Small intestine (tissue), 7 donors: Measurements from ENCODE around the gene NEK3. TPM values are rescaled to one million over a fixed set of nuclear protein-coding genes. Genes with fewer than 3 reads are reported as not detected.
"Not testable (repeated sequence)": the region's sequence is repeated elsewhere in the genome, so short reads cannot be mapped to it uniquely, and the experiment has no call there.

Experiments
- DNase-seq, 2 donors: peaks; one replicate each; pipeline versions ENCODE4 v3.0.0 to v3.0.0-alpha.2; 2013
- FAIRE-seq: peaks from 2 replicates; lab custom pipeline; 2012; peaks lifted over from hg19 to GRCh38; lab: Jason Lieb, UNC
- H3K27ac ChIP-seq, 3 donors: one replicate each; pipeline ENCODE4 v1.5.1; 2013; ENCODE audit warnings: low read length in 2 of 3, mild to moderate bottlenecking in 2 of 3, control low read depth in 1 of 3, inconsistent platforms in 1 of 3, low read depth in 1 of 3, moderate library complexity in 1 of 3
- H3K27me3 ChIP-seq, 3 donors: one replicate each; pipeline ENCODE4 v1.6.1; 2013; ENCODE audit warnings: low read length in 3 of 3, inconsistent platforms in 1 of 3; ENCODE audit not compliant: control insufficient read depth in 3 of 3, insufficient read depth in 3 of 3
- H3K36me3 ChIP-seq, 3 donors: one replicate each; pipeline ENCODE4 v1.6.1; 2013; ENCODE audit warnings: low read length in 3 of 3, inconsistent platforms in 1 of 3, low read depth in 1 of 3, mild to moderate bottlenecking in 1 of 3, moderate library complexity in 1 of 3; ENCODE audit not compliant: control insufficient read depth in 3 of 3, insufficient read depth in 2 of 3
- H3K4me1 ChIP-seq, 3 donors: one replicate each; pipeline ENCODE4 v1.6.1; 2013; ENCODE audit warnings: low read length in 2 of 3, inconsistent platforms in 1 of 3, low read depth in 1 of 3, mild to moderate bottlenecking in 1 of 3, moderate library complexity in 1 of 3; ENCODE audit not compliant: control insufficient read depth in 3 of 3, insufficient read depth in 2 of 3
- H3K4me3 ChIP-seq, 3 donors: one replicate each; pipeline ENCODE4 v1.5.1; 2013; ENCODE audit warnings: low read length in 3 of 3, control low read depth in 1 of 3, inconsistent platforms in 1 of 3, low read depth in 1 of 3, mild to moderate bottlenecking in 1 of 3, moderate library complexity in 1 of 3
- H3K9me3 ChIP-seq, 2 donors: one replicate each; pipeline ENCODE4 v1.6.1; 2013; ENCODE audit warnings: low read depth in 1 of 2, low read length in 1 of 2; ENCODE audit not compliant: control insufficient read depth in 2 of 2, insufficient read depth in 1 of 2
- WGBS, 3 donors: extraction: QIAGEN DNeasy Blood & Tissue Kit; methylation state at CpG; one replicate each; pipeline ENCODE4 v1.1.7; 2013; 5-methylcytosine and 5-hydroxymethylcytosine counted together
- polyA plus RNA-seq, 4 donors: library from polyadenylated mRNA; stranded (reverse) in 3 of 4; unstranded in 1 of 4; fragments of 200-250 nt in 3 of 4; fragments of 120-200 nt in 1 of 4; gene quantifications; one replicate each; pipeline versions ENCODE4 v1.2.1 to v1.2.3, GENCODE V29; 2013
- donor health status: healthy with polysubstance abuse.
- donor health status: control.
- donor health status: control.
- donor health status: Bipolar disorder and iron deficiency.
- donor health status: healthy.

NEK3 gene
- polyA plus RNA-seq, 4 donors, result 20.6 to 44.3 (median 38.1) TPM

DNA sequence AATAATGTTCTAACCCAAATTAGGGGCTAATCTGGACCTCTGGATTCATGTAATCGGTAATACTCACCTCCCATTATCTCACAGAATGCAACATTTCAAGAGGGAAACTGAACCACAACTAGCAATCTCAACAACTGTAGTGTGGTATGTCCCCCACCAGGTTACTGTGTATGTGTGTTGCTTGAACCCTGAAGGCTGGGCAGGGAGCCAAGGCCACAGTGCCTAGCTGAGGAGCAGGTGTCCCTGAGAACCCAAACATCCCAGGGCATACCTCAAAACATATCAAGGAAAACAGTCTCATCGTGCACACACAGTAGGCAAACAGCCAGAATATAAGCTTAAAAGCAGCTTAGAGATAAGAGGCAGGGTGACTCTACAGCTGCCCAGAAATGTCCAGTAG is 20.5 kb upstream of the NEK3 start:
- peaks cover 0 to 29% (median 2%) of the 10 kb centered on the region in 3 donors for H3K36me3 ChIP-seq
- FAIRE-seq, result no peak

GRCh38 chr13:52177276-52177675 is 17.9 kb upstream of the NEK3 start:
- Histone ChIP-seq H3K36me3 (peaks cover 0 to 16% (median 2%) of the 10 kb centered on the region in 3 donors), H3K9me3 (no peaks in the 10 kb centered on the region), H3K27ac (no peak overlapping the region), H3K4me3 (no peak overlapping the region), H3K4me1 (peaks cover 0 to under 1% (median 0%) of the 10 kb centered on the region in 3 donors), H3K27me3 (no peaks in the 10 kb centered on the region)
- FAIRE-seq (no peak), DNase-seq (peak; percentile 45 to 66)
- 23 to 55% (median 35%) methylated on average over 2 of the region's 2 CpGs for WGBS, 3 donors

More for the DNA sequence above, 20.5 kb upstream of the NEK3 start:
- 56 to 70% (median 65%) methylated on average over 2 of the region's 2 CpGs for WGBS, 3 donors
- Histone ChIP-seq H3K9me3 (no peaks in the 10 kb centered on the region), H3K27ac (no peak overlapping the region), H3K4me1 (no peaks in the 10 kb centered on the region), H3K4me3 (no peak overlapping the region), H3K27me3 (no peaks in the 10 kb centered on the region)
- DNase-seq, result no peak

DNA sequence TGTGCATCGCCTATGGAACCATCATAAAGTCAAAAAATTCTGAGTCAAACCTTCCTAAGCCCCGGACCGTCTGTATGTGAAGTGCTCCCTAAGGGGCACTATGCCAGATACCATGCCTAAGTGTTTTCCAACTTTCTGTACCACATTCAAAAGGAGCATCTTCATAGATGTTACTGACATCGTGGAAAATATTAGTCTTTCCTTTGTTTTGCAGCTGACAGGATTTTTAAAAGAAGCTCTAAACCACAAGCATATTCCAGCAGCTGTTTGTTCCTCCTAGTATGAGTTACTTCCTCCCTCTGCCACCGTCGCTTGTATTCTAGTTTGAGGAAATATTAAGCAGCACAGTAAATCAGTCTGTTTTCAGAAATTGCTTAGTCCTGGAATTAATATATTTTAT is 14.6 kb upstream of the NEK3 start:
- not testable (repeated sequence) for H3K9me3 ChIP-seq, H3K4me1 ChIP-seq, H3K27me3 ChIP-seq, FAIRE-seq, DNase-seq, H3K4me3 ChIP-seq, H3K27ac ChIP-seq
- 74 to 87% (median 78%) methylated on average over 6 of the region's 6 CpGs for WGBS, 3 donors
- peaks cover 1 to 19% (median 3%) of the 10 kb centered on the region in 3 donors for H3K36me3 ChIP-seq

- FAIRE-seq (no peak), DNase-seq (no peak)
- no peaks in the 10 kb centered on the region for H3K9me3 ChIP-seq
- no peaks in the 10 kb centered on the region for H3K27me3 ChIP-seq
- H3K4me1 ChIP-seq, result peaks cover 0 to 8% (median 0%) of the 10 kb centered on the region in 3 donors
- peaks cover 2 to 25% (median 4%) of the 10 kb centered on the region in 3 donors for H3K36me3 ChIP-seq
- 85 to 91% (median 86%) methylated on average over 3 of the region's 3 CpGs for WGBS, 3 donors
- H3K27ac ChIP-seq, result no peak overlapping the region
- H3K4me3 ChIP-seq, result no peak overlapping the region
Observed at GRCh38 chr13:52173373-52173772, 14.0 kb upstream of the NEK3 start.

- 46 to 88% (median 73%) methylated on average over 1 of the region's 1 CpG for WGBS, 3 donors
- not testable (repeated sequence) for H3K4me1 ChIP-seq, H3K9me3 ChIP-seq, FAIRE-seq, H3K27me3 ChIP-seq, DNase-seq, H3K4me3 ChIP-seq
- H3K36me3 ChIP-seq, result peaks cover 2 to 28% (median 4%) of the 10 kb centered on the region in 3 donors
- H3K27ac ChIP-seq, result peak overlapping the region in 1 of 3 donors; percentile 58
Observed at GRCh38 chr13:52171686-52172085, 12.3 kb upstream of the NEK3 start.

DNA sequence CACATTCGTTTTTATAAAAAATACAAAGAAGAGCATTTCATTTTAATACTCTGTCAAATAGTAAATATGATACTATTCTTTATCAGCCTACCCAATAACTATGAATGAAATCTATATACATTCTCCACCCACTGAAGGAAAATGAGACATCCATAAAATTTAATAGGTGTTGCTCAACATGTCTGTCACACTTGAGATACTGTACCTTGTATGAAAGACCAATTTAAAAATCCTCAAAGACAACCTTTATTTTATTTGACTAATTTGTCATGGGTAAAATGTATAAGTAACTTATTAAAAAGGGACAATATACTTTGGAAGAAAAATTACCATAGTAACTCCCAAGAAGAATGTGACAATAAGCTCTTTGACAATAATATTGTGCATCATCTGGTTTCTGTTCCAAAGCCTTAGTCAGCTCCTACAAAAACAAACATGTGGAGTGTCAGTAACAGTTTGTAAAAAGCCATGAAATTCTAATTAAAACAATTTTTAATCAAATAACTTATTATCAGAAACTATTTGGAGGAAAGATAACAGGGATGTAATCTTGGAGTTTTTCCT is 11.5 kb upstream of the NEK3 start:
- 27 to 74% (median 50%) methylated on average over 1 of the region's 1 CpG for WGBS, 3 donors
- Histone ChIP-seq H3K27ac (peak overlapping the region in 1 of 3 donors; percentile 58), H3K36me3 (peaks cover 2 to 34% (median 4%) of the 10 kb centered on the region in 3 donors)
- H3K27me3 ChIP-seq, H3K9me3 ChIP-seq, H3K4me1 ChIP-seq, H3K4me3 ChIP-seq: not testable (repeated sequence)
- peak in 1 of 2 donors; percentile 67 for DNase-seq
- FAIRE-seq, result peak; percentile 96

- H3K27ac ChIP-seq, result no peak overlapping the region
- peaks cover 2 to 35% (median 4%) of the 10 kb centered on the region in 3 donors for H3K36me3 ChIP-seq
- FAIRE-seq (no peak), DNase-seq (no peak)
- H3K27me3 ChIP-seq, result no peaks in the 10 kb centered on the region
- H3K4me3 ChIP-seq, result no peak overlapping the region
- peaks cover 0 to 8% (median 2%) of the 10 kb centered on the region in 3 donors for H3K4me1 ChIP-seq
- H3K9me3 ChIP-seq, result no peaks in the 10 kb centered on the region
- WGBS, 3 donors, result 89 to 94% (median 91%) methylated on average over 5 of the region's 5 CpGs
Observed at GRCh38 chr13:52169839-52170238, 10.4 kb upstream of the NEK3 start.

DNA sequence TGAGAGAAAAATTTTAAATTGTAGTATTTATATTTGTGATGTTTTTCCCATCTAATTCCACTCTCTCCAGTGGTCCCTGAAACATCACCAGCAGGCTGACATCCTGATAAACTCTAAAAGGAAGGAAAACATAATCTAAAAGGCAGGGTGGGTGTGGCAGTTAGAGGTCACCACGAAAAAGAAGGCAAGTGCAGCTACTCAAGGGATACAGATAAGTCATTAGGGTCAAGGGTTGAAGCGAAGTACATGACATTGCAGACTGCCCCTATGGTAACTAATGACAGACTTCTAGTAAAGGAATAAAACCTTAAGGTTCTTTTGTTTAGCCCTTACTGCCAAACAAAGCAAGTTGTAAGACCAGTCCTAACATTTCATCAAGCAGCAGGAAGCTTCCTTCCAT is 6.0 kb upstream of the NEK3 start:
- DNase-seq (peak; percentile 30 to 65), FAIRE-seq (no peak)
- peaks cover 2 to 28% (median 2%) of the 10 kb centered on the region in 3 donors for H3K36me3 ChIP-seq
- H3K27me3 ChIP-seq, result no peaks in the 10 kb centered on the region
- no peaks in the 10 kb centered on the region for H3K9me3 ChIP-seq
- no peak overlapping the region for H3K4me3 ChIP-seq
- peak overlapping the region in 2 of 3 donors; percentile 27 to 62 for H3K27ac ChIP-seq
- 20 to 52% (median 30%) methylated on average over 2 of the region's 2 CpGs for WGBS, 3 donors
- peaks cover 4 to 27% (median 5%) of the 10 kb centered on the region in 3 donors for H3K4me1 ChIP-seq

DNA sequence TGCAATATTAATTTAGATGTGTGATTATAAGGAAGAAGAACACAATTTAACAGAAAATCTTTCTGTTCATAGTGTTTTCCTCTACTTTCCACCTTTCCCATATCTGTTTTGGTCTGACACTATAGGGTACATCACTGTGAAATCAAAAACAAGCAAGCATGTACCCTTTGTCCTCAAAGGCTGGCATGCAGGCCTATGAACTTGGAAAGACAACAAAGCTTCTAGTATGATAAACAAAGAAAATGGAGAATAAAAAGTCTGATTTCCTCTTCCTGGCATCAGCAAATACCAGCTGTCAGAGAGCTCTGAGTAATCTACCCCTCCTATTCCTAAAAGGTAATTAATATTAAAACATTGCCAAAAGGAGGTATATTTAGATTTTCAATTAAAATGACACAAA is 5.6 kb upstream of the NEK3 start:
- no peak overlapping the region for H3K27ac ChIP-seq
- no peaks in the 10 kb centered on the region for H3K27me3 ChIP-seq
- DNase-seq (no peak), FAIRE-seq (no peak)
- no peaks in the 10 kb centered on the region for H3K9me3 ChIP-seq
- H3K36me3 ChIP-seq, result peaks cover 2 to 25% (median 2%) of the 10 kb centered on the region in 3 donors
- no peak overlapping the region for H3K4me3 ChIP-seq
- peaks cover 6 to 29% (median 6%) of the 10 kb centered on the region in 3 donors for H3K4me1 ChIP-seq
